ENCODE measurements around the gene TMEM120B.

- TF ChIP-seq MAX (IDR thresholded peaks at IDR 0.05) (no peak), EZH2phosphoT487 (IDR thresholded peaks at IDR 0.05; ENCODE audit: borderline replicate concordance) (no peak), POLR2A (IDR thresholded peaks at IDR 0.05; ENCODE audit: borderline replicate concordance, extremely low read depth, insufficient read depth, insufficient read length) (no peak), CTCF (IDR thresholded peaks at IDR 0.05 in 2 of 3, conservative IDR thresholded peaks at IDR 0.05 in 1 of 3; ENCODE audit: borderline replicate concordance in 1 of 3, insufficient read depth in 1 of 3, low read depth in 2 of 3, low read length in 2 of 3) (no peak), SIN3A (IDR thresholded peaks at IDR 0.05; ENCODE audit: low read depth) (no peak), JUND (IDR thresholded peaks at IDR 0.05) (no peak), EZH2 (IDR thresholded peaks at IDR 0.05) (no peak), RAD21 (IDR thresholded peaks at IDR 0.05; ENCODE audit: low read depth) (no peak), POLR2AphosphoS5 (IDR thresholded peaks at IDR 0.05; ENCODE audit: low read depth, low read length) (no peak), SP1 (IDR thresholded peaks at IDR 0.05; ENCODE audit: low read depth) (no peak), REST (IDR thresholded peaks at IDR 0.05; ENCODE audit: low read depth) (no peak), YY1 (IDR thresholded peaks at IDR 0.05; ENCODE audit: extremely low read depth, insufficient replicate concordance, low read depth, low read length) (no peak), ELF1 (IDR thresholded peaks at IDR 0.05; ENCODE audit: borderline replicate concordance, low read depth) (no peak)
Observed at GRCh38 chr12:121827351-121828099, 115.0 kb downstream of the TMEM120B start.

Data from HCT116 (cell line).